Endothelial cell of umbilical vein (primary cell): ENCODE measurements around the gene KMT2B. TPM values are rescaled to one million over a fixed set of nuclear protein-coding genes. Genes with fewer than 3 reads are reported as not detected.
A peak's percentile ranks its signal among the peaks of the same experiment; 100 is the strongest.

Experiments
- BruUV-seq: library from RNA; stranded (reverse); fragments of 400-500 nt; replicated peaks from 2 replicates; lab custom pipeline; 2021; lab: Mats Ljungman, UMichigan
- CTCF ChIA-PET: fragments of 300-600, 350-600 bp; sonication (Branson Sonifier 250); formaldehyde crosslinking; loops from one replicate; lab custom pipeline; 2021; ENCODE audit warnings: antibody characterized with exemption, inconsistent platforms; lab: Charles Lee
- POLR2A ChIA-PET: fragments of 300-600, 350-600 bp; sonication (Branson Sonifier 250); formaldehyde crosslinking; loops from one replicate; lab custom pipeline; 2021; ENCODE audit warnings: antibody characterized with exemption, inconsistent platforms; lab: Charles Lee
- DNase-seq: peaks from one replicate; pipeline ENCODE4 v3.0.0-alpha.2; 2011; ENCODE audit warnings: low read depth, low spot score
- FAIRE-seq: peaks from 2 replicates; lab custom pipeline; 2011; peaks lifted over from hg19 to GRCh38; lab: Jason Lieb, UNC
- H2AFZ ChIP-seq: 2 replicates; pipeline ENCODE4 v1.6.0; 2012; ENCODE audit warnings: low read depth, low read length, control low read depth, inconsistent platforms
- H3K27ac ChIP-seq: 2 replicates; pipeline ENCODE4 v1.5.1; 2011; ENCODE audit warnings: low read depth, mild to moderate bottlenecking, control low read depth, low read length, moderate library complexity; ENCODE audit not compliant: insufficient read depth
- H3K27me3 ChIP-seq, 2 experiments: 2 replicates each; pipeline versions ENCODE4 v1.6.0 to v1.6.1; 2011; ENCODE audit warnings: low read length in 2 of 2, mixed read lengths in 1 of 2; ENCODE audit not compliant: control insufficient read depth in 2 of 2, insufficient read depth in 2 of 2
- H3K36me3 ChIP-seq, 2 experiments: 2 replicates in 1 of 2; 3 replicates in 1 of 2; pipeline ENCODE4 v1.5.1; 2011; ENCODE audit warnings: low read length in 2 of 2, mild to moderate bottlenecking in 1 of 2, moderate library complexity in 1 of 2; ENCODE audit not compliant: control insufficient read depth in 2 of 2, insufficient read depth in 2 of 2; ENCODE audit errors: extremely low read depth in 1 of 2
- H3K4me1 ChIP-seq: 3 replicates; pipeline ENCODE4 v1.5.1; 2011; ENCODE audit warnings: mild to moderate bottlenecking, low read length; ENCODE audit not compliant: control insufficient read depth, insufficient read depth; ENCODE audit errors: extremely low read depth
- H3K4me2 ChIP-seq: 2 replicates; pipeline ENCODE4 v1.6.1; 2011; ENCODE audit warnings: low read length, control low read depth, mixed read lengths; ENCODE audit not compliant: insufficient read depth
- H3K4me3 ChIP-seq, 3 experiments: fragments of 200-600 bp in 1 of 3; sonication (generic), shearing (Covaris generic) in 1 of 3; replicated peaks in 1 of 3; 2 replicates each; pipeline ENCODE4 v1.5.1; 2011 to 2016; ENCODE audit warnings: control low read depth in 3 of 3, low read length in 3 of 3, mild to moderate bottlenecking in 2 of 3, inconsistent platforms in 1 of 3, low read depth in 1 of 3, moderate library complexity in 1 of 3; ENCODE audit not compliant: insufficient read depth in 1 of 3
- H3K79me2 ChIP-seq: 2 replicates; pipeline ENCODE4 v1.6.0; 2012; ENCODE audit warnings: low read length, inconsistent platforms; ENCODE audit not compliant: control insufficient read depth, insufficient read depth
- H3K9ac ChIP-seq: replicated peaks from 2 replicates; pipeline ENCODE3; 2011; ENCODE audit warnings: low read length, control low read depth; ENCODE audit not compliant: insufficient read depth; ENCODE audit errors: extremely low read depth
- H3K9me1 ChIP-seq: replicated peaks from 3 replicates; pipeline ENCODE4 v1.6.0; 2011; ENCODE audit warnings: mild to moderate bottlenecking, low read length; ENCODE audit not compliant: control insufficient read depth, insufficient read depth; ENCODE audit errors: extremely low read depth
- H3K9me3 ChIP-seq: replicated peaks from 2 replicates; pipeline ENCODE4 v1.5.1; 2012; ENCODE audit warnings: low read length, inconsistent platforms; ENCODE audit not compliant: control insufficient read depth, insufficient read depth
- H4K20me1 ChIP-seq: replicated peaks from 2 replicates; pipeline ENCODE3; 2011; ENCODE audit warnings: mild to moderate bottlenecking, low read length; ENCODE audit not compliant: control insufficient read depth, insufficient read depth; ENCODE audit errors: extremely low read depth
- GATA2 ChIP-seq: IDR thresholded peaks from 2 replicates; pipeline ENCODE4 v1.7.0; 2011; ENCODE audit warnings: low read depth, mild to moderate bottlenecking, moderate library complexity, mixed read lengths, low read length; ENCODE audit not compliant: insufficient read length, insufficient read depth
- MAX ChIP-seq: IDR thresholded peaks from 2 replicates; pipeline ENCODE4 v1.6.1; 2011; ENCODE audit not compliant: insufficient read depth, insufficient read length
- POLR2AphosphoS5 ChIP-seq: IDR thresholded peaks from 2 replicates; pipeline ENCODE4 v1.6.1; 2012; ENCODE audit warnings: low read depth, mild to moderate bottlenecking, control low read depth, low read length, moderate library complexity; ENCODE audit not compliant: insufficient read depth
- dilution Hi-C: fragments of 300-500 bp; cut with MboI; formaldehyde crosslinking; loops from one replicate; pipeline ENCODE4 v1.15.0; 2019; ENCODE audit warnings: low sequenced_read_pairs; ENCODE audit not compliant: extremely low pct_ligation_motif_present
- intact Hi-C: fragments of 100-400 bp; cut with micrococcal nuclease; formaldehyde crosslinking; loops from one replicate; pipeline ENCODE4 v1.10.0; 2022
- polyA plus RNA-seq, 4 experiments: library from polyadenylated mRNA; depleted of rRNA in 3 of 4; stranded (reverse) in 3 of 4; unstranded in 1 of 4; fragments of >200 nt; gene quantifications; 2 replicates each; pipeline versions ENCODE4 v1.2.1 to v1.2.3, GENCODE V29; 2011 to 2012; ENCODE audit warnings: missing spikeins in 1 of 4
- total RNA-seq: library from RNA; stranded (reverse); gene quantifications from 2 replicates; pipeline ENCODE4 v1.2.3, GENCODE V29; 2021

The KMT2B gene
- total and polyA plus RNA-seq, 2 donors (not counting 3 experiments of a cell fraction or from before 2014, with no cell fraction given), result 28.4 to 37.2 TPM

- POLR2A ChIA-PET, result no interaction called here
- Histone ChIP-seq H3K9me1 (no peaks in the 10 kb centered on the region), H2AFZ (peak overlapping the region; percentile 48), H3K9ac (no peak overlapping the region), H3K36me3 (peaks cover 0 to 2% of the 10 kb centered on the region in 2 experiments), H3K27ac (no peak overlapping the region), H4K20me1 (no peaks in the 10 kb centered on the region), H3K27me3 (no peaks in the 10 kb centered on the region), H3K4me1 (peaks cover 4% of the 10 kb centered on the region), H3K4me2 (peak overlapping the region; percentile 72), H3K4me3 (peak overlapping the region in 1 of 3 experiments; percentile 63), H3K79me2 (no peaks in the 10 kb centered on the region), H3K9me3 (no peaks in the 10 kb centered on the region)
- dilution Hi-C loops (no loop called here), intact Hi-C loops (loop anchor here (1.0 kb wide), 2 partner anchors 17 to 156 kb away; partner anchors contain the start of gene PROSER3)
- no TSS peak for BruUV-seq
- FAIRE-seq, result no peak
- no peak for DNase-seq
- no peak for TF ChIP-seq MAX
- CTCF ChIA-PET, result no interaction called here
Measured at GRCh38 chr19:35775046-35775297, 57.2 kb downstream of the KMT2B start.

- dilution Hi-C loops, result no loop called here
- CTCF ChIA-PET, result interaction anchor here (0.6 kb wide), 1 partner anchor 18 kb away, joined by 3 read pairs; no protein-coding TSS in a partner anchor
- H3K9ac ChIP-seq, result peak within 1 kb of the TSS; percentile 12
Measured at GRCh38 chr19:35775298-35776101, 57.7 kb downstream of the KMT2B start, which contains the start of gene ARHGAP33. Gene ARHGAP33 (plus strand): TSS chr19:35775564. CDS start chr19:35775659, 95 bp downstream.

More at GRCh38 chr19:35775298-35776101, 57.7 kb downstream of the KMT2B start, which contains the start of gene ARHGAP33:
- peak; percentile 98 for FAIRE-seq
- TF ChIP-seq GATA2 (no peak), POLR2AphosphoS5 (peak; percentile 64)
- POLR2A ChIA-PET, result no interaction called here
- Histone ChIP-seq H3K9me1 (no peaks in the 10 kb centered on the region), H3K4me3 (peak within 1 kb of the TSS; percentile 46 to 63 (median 57)), H3K79me2 (no peaks in the 10 kb centered on the region), H3K27ac (no peak within 1 kb of the TSS), H4K20me1 (no peaks in the 10 kb centered on the region), H3K27me3 (no peaks in the 10 kb centered on the region), H3K4me2 (peak within 1 kb of the TSS; percentile 72), H3K9me3 (no peaks in the 10 kb centered on the region), H2AFZ (peak within 1 kb of the TSS; percentile 80), H3K4me1 (peaks cover 4% of the 10 kb centered on the region), H3K36me3 (peaks cover 0 to 2% of the 10 kb centered on the region in 2 experiments)
- DNase-seq, result peak; percentile 97
- BruUV-seq, result no TSS peak
- intact Hi-C loops, result loop anchor here (1.0 kb wide), 2 partner anchors 17 to 156 kb away; partner anchors contain the start of gene PROSER3
